Retinal pigment epithelial cell (primary cell): ENCODE measurements around the gene HK3.

Experiments
- DNase-seq: peaks from one replicate; pipeline ENCODE4 v3.0.0-alpha.2; 2010; ENCODE audit warnings: low read depth
- H3K4me3 ChIP-seq: 2 replicates; pipeline ENCODE4 v1.5.1; 2011; ENCODE audit warnings: mild to moderate bottlenecking, low read length, control low read depth, moderate library complexity
- TF ChIP-seq, protein P1 (sequence below): conservative IDR thresholded peaks from 2 replicates; pipeline ENCODE4 v1.5.1; 2011; ENCODE audit warnings: low read depth, low read length, control low read depth, inconsistent platforms

Gene HK3

DNA sequence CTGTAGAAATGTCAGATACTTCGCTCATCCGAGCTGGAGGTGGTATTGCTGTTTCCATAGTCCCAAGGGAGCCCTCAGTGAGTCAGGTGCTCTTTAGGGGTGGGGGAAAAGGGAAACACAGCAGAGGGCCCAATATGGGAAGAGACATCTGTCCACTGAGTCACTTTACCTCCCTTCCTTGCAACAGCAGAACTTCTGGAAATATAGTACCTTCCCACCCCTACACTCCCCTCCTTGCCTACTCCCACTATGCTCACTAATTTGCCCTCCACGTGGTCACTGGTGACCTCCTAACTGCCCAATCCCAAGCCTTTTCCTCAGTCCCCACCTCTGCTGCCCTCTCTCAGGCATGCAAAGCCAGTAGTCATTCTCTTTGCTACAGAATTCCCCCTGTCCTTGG is 1.9 kb downstream of the HK3 start:
- TF ChIP-seq, protein P1, sequence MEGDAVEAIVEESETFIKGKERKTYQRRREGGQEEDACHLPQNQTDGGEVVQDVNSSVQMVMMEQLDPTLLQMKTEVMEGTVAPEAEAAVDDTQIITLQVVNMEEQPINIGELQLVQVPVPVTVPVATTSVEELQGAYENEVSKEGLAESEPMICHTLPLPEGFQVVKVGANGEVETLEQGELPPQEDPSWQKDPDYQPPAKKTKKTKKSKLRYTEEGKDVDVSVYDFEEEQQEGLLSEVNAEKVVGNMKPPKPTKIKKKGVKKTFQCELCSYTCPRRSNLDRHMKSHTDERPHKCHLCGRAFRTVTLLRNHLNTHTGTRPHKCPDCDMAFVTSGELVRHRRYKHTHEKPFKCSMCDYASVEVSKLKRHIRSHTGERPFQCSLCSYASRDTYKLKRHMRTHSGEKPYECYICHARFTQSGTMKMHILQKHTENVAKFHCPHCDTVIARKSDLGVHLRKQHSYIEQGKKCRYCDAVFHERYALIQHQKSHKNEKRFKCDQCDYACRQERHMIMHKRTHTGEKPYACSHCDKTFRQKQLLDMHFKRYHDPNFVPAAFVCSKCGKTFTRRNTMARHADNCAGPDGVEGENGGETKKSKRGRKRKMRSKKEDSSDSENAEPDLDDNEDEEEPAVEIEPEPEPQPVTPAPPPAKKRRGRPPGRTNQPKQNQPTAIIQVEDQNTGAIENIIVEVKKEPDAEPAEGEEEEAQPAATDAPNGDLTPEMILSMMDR: no peak
- H3K4me3 ChIP-seq: no peak overlapping the region
- no peak for DNase-seq

DNA sequence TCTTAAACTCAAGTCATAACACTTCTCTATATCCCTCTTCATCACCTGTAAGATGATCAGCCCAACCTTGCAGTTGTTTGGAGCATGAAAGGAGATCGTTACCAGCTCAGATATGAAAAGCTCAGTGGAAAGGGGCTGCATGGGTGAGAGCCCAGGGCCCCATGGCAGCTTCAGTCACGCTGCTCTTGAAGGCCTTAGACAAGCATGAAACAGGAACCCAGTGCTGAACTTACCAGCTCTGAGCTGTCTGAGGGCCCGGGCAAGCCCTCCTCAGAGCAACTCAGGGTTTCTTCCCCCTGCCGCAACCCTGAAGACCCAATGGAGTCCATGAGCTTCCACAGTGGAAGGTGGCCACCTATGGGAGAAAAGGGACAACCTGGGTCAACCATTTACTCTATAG is 3.3 kb downstream of the HK3 start:
- H3K4me3 ChIP-seq: no peak overlapping the region
- no peak for DNase-seq
- TF ChIP-seq, protein P1: no peak

DNA sequence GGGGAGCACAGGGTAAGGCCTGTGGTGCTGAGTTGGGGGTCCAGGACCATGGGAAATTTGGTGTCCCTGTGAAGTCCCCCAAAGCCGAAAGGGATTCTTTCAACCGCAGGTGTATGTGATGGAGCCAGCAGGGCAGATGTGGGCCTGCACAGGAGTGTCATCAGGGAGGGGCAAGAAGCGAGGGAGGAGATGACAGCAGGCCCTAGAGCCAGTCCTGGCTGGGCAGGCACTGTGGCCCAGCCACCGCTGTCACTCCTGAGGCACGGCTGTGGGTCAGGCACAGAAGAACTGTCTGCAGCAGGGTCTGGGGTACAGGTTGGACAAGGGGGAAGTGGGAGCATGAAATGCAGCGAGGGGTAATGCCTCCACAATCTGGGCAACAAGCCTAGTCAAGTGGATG is 4.8 kb downstream of the HK3 start:
- H3K4me3 ChIP-seq: no peak overlapping the region
- no peak for DNase-seq
- TF ChIP-seq, protein P1: no peak

DNA sequence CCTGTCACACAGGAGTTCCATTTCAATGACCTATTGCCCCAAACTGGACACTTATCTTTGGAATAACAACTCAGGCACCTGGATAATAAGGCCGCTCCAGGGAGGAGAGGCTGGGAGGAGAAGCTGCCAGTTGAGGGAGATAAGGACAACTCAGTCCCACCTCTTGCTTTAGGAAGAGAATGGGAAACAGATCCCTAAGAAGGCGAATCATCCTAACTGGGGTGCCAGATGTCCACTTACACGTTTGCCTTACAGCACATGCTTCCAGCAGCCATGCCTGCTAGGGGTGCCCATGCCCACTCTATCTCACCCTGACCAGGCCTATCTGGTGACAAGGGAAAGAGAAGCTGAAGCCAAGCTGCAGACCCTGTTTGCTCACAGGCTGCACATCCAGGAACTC is 6.5 kb downstream of the HK3 start:
- H3K4me3 ChIP-seq: no peak overlapping the region
- DNase-seq: no peak
- TF ChIP-seq, protein P1: no peak

DNA sequence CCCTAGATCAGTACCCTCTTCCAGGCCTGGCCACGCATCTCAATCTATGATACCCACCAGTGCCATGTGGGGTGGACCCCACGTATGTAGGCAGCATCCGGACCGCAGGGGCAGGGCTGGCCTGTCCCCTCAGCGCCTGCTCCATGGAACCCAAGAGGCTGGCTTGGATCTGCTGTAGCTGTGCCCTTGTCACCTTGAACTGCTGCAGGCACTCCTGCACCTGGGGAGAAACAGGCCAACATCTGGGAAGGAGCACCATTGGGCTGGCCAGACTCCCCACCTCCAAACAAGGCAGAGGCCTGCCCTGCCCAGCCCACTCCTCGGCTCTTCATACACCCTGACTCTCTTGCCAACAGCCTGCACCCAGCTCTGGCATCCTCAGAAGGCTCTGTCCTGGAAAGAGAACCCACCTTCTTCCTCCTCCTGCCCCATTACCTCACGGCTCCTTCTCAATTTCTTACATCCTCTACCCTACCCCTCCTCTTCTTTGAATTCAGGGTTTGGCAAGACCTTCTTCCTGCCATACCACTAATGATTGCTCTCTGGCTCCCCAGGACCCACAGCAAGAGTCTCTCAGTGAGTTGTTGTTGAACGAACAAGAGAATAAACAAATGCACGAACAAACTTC is 7.7 kb downstream of the HK3 start:
- no peak for DNase-seq
- no peak overlapping the region for H3K4me3 ChIP-seq
- TF ChIP-seq, protein P1: no peak

DNA sequence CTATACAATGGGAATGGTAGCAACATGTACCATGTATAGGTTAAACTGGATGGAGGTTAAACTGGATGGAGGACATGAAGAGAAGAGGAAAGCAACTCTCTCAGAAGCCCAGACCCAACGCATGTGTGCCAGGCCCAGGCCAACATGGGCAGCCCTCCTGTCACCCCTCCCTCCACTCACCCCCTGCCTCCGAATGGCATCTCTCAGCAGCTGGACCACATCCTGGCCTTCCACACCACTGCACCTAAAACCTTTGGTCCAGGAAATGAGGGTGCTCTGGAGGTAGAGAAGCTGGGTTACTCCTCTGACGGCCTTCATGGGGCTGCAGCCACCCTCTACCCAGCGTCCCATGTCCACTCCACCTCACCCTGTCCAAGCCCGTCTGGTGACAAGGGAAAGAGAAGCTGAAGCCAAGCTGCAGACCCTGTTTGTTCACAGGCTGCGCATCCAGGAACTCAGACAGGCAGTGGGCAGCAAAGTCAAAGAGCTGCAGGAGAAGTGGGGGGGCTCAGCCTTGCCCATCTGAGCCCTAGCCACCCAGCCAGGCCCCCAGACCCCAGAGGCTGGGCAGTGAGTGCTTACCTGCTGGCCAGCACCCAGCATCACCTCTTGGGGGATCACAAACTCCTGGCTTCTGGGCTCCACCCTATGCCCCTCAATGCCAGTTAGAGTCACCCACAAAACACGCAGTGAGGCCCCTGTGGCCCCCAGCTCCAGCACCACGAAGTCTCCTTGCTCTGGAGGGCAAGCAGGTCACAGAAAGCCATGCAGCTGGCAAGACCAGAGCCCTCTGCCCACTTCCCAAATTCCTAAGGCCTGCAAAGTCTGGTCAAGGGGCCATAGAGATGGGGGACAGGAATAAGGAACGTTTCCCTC is 8.5 kb downstream of the HK3 start:
- DNase-seq: no peak
- TF ChIP-seq, protein P1: no peak
- H3K4me3 ChIP-seq: no peak overlapping the region
